Stimulated activated CD8-positive, alpha-beta memory T cell treated with anti-CD3 and anti-CD28 coated beads, Interleukin-12 subunit alpha, Interleukin-12 subunit beta, amount 100 ng/mL, for 4 hours (primary cell): ENCODE results near the gene GMDS.
A peak's percentile ranks its signal among the peaks of the same experiment; 100 is the strongest.

Source experiments
- DNase-seq: peaks from one replicate; pipeline ENCODE4 v3.0.0-alpha.2; 2020; ENCODE audit warnings: low read depth

The GMDS gene

DNA sequence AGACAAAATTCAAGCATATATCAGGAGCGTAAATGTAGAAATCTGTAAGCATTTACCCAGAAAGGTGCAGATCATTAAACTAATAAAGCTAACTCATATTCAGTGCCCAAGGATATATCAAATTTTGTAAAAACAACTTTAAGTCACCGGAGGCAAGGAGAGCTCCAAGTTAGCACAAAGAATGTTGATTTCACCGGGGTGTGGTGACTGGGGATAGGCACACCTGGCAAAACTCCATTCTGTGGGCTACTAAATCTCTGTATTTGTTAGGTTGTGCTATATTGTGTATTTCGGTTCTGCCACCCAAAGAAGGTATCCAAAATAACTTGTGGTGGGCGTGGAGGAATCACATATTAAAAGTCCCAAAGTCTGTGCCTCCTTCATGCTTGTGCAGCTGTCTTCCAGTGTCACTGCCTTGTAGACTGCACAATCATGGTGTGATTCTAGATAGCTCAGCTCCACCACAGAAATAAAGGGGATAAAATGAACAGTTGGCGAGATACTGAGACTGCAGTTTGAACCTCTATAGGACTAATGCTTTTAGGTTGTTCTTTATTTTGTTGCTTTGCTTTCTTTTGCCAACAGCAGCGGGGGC, 111.6 kb downstream of the GMDS start:
- DNase-seq = no peak

DNA sequence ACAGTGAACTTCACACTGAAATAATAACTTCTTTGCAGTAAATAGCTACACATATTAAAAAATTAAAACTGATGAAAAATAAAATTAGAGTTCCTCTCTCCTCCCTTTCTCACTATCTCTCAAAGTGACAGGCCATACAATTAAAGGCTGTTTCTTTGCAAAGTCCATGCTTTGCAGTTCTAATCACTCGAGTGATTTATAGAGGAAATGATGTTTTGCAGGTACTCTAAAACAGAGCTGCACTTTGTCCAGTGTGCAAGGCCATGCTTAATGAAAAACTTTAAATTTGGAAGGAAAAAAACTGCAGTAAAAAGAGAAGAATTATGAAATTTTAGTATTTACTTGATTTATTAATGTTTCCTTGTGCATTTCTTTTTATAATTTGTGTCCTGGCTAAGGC, 112.5 kb downstream of the GMDS start:
- DNase-seq = no peak

DNA sequence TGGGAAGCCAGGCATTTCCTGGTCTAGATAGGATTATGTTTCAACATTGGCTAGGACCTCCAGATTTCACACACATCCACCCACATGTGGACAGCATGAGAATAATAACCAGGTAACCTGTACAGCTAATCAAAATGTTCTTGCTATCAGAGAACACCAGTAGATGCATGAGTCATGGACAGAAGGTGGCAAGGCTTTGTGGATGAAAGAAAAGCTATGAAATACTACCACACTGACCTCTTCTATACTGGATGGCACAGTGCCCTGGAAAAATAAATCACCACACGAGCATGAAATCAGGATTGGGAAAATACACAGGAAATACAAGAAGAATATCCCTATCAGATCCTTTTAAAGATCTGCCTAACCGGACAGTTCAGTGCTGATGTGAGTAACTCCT, 113.0 kb downstream of the GMDS start:
- no peak for DNase-seq

DNA sequence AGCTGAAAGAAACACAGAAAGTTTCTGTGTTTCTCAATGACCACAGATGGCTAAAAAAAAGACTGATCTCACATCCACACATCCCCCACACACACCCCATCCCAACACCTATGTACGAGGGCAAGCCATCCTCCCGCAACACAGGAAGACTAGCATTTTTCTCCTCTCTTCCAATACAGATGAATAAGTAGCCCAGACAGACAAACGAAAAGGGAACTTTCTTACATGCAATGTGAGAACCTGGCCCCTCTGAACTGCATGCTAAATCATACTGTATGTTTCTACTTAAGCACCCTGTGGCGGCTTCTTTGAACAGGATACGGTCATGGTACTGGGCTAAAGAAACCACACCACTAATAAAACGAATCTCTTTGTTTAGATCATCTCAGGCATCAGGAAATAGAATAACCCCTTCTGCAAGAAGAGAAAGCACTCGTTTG, 116.2 kb downstream of the GMDS start:
- no peak for DNase-seq

DNA sequence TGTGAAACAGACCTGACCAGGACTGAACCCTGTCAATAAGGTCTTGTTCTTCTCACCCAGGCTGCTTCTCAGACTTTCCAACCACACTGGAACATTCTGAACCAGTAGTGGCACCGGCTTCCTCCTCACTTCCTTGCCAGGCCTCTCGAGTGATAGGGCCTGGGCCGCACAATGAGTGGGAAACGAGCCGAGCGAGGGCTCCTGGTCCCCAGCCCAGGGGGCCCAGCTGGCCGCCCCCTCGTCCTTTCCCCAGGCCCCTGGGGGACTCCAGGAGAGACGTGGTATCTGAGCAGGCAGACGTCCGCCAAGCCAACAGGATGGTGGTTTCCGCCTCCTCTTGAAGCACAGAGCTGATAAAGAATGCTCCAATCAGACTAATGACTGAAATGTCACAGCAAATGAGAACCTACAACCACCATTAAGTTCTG, 117.9 kb downstream of the GMDS start:
- peak; percentile 25 for DNase-seq

DNA sequence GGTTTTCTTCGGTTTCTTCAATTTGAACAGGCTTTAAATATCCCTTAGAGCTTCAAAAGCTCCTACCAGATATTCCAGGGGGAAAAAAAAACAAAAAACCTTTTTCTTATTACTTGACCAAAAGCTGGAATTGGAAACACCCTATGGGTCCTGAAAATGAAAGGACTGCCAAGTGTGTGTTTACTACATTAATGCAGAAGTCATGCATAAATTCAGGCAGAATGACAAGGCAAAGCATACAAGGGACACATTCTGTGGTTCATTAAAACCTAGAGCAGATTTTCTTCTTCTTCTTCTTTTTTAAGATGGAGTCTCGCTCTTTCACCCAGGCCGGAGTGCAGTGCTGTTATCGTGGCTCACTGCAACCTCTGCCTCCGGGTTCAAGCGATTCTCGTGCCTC, 119.1 kb downstream of the GMDS start:
- DNase-seq = no peak

DNA sequence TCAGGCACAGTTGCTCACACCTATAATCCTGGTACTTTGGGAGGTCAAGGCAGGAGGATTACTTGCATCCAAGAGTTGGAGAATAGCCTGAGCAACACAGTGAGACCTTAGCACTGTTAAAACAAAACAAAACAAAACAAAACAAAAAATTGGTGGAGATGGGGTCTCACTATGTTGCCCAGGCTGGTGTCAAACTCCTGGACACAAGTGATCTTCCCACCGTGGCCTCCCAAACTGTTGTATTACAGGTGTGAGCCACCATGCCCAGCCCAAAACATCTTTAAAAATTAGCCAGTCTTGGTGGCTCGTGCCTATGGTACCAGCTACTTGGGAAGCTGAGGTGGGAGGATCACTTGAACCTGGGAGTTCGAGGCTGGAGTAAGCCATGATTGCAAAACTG, 120.2 kb downstream of the GMDS start:
- DNase-seq = no peak

DNA sequence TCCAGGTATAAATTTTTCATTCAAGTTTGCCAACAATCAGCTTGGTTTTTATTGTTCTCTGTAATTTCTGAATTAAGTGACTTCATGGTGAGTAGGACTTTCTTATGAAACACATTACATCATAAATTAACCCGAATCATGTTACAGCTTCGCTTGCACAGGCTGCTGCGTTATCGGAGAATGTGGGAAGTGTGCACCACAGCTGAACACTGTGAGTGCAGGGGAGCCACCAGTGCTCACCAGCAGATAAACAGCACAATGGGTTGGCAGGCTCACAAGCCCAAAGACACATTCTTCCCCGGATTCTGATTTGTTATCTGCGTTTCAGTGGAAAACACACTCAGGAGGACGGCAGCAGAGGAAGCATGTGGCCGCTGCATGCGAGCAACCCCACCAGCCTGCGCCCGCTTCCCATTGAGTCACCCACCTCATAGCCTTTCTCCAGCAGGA, 121.1 kb downstream of the GMDS start:
- DNase-seq = no peak

DNA sequence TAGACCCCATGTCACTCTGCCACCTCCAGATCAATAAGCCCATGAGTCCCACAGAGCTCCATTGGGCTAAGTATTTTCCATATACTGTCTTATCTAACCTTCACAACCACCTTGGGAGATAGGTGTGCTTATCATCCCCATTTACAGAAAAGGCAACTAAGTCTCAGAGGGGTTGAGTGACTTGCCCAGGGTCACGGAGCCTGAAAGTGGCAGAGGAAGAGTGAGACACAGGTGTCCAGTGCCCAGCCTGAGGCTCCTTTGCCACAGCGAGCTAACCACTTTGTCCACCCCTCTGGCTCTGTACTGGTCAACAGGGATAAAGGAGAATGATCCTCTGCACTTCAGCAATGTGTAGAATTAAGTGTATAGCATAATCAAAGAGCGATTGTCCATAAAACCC, 124.5 kb downstream of the GMDS start:
- DNase-seq = no peak

DNA sequence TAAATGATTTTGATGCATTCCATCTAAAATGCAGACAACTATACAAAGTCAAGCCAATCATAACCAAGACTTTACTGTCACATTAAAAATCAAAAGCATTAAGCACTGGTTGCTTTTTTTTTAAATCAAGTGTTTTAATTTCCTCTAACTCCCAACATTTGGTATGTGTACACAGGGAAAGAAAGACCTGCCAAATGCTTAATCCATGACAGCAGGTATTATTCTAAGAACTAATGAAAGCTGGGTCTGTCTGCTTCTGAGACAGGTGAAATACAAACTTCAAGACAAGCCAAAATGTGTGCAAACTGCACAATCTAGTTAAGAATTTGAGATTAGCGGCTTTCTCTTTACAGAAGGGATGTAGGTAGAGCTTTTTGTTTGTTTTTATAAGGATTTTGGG, 126.1 kb downstream of the GMDS start:
- no peak for DNase-seq

DNA sequence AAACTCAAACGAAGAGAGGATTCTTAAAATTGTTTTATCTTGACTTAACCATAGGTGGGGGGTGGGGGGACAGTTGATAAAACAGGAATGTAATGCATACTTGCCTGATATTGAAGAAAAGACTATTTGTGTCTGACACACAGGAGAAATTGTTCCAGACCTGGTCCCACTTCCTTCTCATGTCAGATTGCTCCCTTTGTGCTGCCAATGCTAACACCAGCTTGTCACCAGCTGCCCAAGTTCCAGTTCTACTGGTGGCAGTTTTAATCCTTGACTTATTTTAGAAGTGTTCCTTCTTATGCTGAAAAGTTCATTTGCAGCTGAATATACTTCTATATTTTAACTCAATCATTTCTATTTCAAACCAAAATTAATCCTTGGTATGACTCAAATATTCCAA, 127.3 kb downstream of the GMDS start:
- DNase-seq = no peak

DNA sequence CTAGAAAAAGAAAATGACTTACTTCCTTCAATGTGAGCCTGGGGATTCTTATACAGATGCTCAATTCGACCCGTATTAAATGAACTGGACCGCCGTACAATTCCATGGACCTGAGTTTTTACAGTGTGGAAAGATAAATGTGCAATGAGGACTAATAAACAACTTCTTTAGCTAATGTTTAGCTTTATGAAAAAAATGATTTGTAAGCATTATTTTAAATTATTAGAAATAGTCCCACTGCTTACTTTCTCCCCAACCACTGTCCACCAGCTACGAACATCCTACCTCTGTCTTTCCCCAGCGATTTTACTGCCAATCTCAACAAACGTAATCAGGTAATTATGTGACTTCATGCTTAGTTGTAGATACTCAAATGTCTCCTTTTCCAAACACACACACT, 128.0 kb downstream of the GMDS start:
- DNase-seq = no peak

DNA sequence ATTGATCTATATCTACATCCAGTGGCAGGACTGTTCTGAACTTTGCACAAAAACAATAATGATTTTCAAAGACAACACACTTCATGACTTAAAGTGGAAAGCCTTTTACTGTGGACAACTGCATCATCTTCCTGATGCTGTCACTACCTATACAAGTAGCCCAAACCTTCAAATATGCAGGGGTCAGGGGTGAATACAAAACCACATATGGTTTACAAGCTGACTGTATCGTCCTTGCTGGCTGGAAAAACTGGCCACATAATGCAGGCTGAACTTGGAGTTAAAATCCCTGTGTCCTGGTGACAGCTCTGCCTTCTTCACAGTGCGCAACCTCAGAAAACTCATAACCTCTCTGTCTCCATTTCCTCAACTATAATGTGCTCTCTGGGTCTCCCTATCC, 128.9 kb downstream of the GMDS start:
- DNase-seq = no peak

DNA sequence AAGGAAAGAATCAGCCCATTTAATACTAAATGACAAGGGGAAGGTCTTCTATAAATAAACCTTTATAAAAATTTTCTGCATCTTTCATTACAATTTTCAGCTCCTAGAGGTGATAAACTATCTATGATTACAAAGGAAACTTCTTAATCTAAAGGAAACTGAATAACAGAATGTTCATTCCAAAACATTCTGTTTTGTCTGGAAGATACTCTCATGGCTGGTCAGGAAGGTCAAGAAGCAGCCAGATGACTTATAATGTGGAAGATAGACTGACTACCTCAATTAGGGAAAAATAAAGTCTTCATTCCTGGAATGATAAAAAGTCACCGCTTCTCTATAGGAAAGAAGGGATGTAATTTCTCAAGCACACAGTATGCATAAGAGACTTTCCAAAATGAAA, 131.3 kb downstream of the GMDS start:
- DNase-seq = no peak

DNA sequence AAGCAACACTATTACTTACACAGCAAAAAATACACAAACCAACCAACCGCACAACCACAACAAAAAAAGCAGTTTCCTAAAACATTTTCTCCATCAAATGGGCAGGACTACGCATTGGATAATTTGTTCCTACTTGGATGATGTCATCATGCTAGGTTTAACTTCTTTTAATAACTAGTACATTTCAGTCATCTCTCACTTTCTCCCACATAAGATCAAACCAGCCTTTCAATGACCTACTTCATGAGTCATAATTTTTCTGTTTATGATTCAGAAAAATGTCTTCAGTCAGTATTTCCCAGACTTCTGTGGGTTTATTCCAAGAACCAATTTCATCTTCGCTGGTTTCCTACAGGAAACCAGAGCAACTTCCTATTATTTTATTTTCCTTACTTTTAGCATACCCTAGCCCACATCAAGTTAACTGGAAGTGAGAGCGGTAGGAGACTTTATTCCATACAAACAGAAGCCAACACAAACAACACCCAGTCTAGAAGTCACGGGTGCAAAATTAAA, 134.2 kb downstream of the GMDS start:
- no peak for DNase-seq

DNA sequence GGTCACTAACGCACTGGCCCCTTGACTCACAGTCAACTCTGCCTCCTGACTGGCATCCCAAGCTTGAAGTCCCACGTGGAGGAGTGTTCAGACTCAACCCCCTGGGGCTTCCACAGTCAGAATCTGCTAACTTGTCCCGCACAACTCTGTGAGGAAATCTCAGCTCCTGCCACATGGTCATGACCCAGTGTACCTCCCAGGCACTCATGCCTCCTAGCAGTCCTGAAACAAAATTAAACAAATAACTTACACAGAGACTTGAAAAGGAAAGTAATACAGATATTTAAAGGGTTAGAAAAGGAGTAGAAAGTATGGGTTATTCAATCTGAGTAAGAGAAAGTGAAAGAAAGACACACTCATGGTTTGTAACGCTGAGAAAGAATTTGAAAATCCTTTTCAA, 134.9 kb downstream of the GMDS start:
- DNase-seq = no peak

DNA sequence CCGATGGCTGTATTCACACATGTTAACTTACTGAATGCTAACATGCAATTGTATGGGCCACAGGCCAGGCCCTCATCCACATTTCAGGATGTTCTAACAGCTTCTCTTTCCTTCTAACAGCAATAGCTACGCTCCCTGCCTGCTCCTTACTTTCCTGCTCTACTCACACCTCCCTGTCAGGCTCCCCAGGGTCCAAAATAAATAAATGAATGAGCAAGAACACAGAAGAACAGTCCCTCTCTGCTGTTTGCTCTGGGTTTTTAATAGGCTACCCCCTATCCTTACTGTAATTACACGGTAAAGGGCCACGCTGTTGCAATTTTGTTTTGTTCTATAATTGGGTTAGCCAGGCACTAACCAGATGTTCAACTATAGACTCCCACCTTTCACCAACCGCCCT, 135.6 kb downstream of the GMDS start:
- DNase-seq = no peak

DNA sequence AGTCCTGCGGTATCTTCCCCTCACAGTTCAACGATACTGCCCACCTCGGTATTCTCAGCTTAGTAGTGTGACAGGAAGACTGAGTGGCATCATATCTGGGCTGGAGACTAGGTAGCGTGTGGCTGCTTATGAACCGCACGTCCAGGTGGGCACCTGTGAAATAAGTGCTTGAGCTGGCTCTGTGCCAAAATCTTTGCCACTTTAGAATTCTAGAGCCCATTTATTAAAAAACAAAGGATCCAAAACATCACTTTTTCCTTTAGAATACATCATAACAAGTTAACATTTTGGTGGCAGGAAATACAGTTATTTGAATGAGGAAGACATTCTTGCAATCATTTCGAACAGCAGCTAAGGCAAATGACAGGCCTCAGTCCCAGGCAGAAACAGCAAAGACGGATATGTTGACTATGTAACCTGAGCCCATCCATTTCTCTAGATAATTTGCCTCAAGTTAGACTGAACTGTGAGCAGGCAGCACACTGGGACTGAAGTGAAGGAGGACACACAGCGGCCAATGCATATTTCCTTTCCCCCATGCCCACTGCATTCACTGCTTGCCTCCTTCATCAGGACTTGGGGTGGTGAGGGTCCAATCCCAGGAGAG, 136.6 kb downstream of the GMDS start:
- DNase-seq = no peak

DNA sequence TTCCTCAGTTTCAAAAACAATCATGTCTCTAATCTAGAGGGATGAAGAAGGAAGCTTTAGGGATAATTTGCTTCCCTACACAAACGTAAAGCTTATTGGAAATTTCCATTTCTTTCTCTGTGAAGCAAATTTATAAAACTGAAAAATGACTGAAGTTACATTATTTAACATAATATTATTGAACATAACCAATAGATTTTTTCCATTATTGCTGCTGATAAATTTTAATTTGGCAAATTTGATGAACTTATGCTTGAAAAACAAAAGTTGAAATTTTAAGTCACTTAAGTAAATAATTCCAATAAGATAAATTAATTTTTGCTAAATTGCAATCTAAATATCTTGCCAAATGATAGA, 140.9 kb downstream of the GMDS start:
- no peak for DNase-seq

DNA sequence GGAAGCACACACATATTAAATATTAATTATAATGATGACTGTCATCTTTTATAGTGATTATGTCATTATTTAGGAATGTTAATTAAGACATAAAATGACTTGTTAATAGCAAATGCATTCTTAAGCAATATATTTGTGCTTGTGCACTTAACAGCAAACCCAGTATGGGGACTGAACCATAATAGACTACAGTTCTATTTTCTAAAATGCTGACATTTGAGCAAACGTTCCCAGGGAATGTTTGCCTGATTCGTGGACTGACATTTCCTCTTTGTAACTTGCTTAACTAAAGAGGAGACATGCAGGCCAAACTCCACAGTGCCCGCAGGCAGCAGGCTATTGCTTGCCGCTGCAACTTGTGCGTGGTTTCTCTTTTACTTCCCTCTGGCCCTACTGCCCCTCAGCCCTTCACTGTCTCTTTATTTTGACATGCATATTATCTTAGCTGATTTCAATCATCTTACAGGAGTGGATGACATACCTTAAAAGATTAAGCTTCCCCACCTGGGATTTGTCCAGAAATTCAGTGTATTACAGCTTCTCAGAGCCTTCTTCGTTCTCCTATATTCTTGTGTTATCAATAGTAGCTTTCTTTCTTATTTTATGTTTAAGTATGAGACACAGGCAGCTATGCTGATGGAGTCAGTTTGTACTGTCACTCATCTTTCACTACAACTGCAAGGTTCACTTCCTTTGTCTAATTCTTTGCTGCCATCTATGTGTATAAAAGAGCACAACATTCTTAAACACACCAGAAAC, 141.5 kb downstream of the GMDS start:
- no peak for DNase-seq

DNA sequence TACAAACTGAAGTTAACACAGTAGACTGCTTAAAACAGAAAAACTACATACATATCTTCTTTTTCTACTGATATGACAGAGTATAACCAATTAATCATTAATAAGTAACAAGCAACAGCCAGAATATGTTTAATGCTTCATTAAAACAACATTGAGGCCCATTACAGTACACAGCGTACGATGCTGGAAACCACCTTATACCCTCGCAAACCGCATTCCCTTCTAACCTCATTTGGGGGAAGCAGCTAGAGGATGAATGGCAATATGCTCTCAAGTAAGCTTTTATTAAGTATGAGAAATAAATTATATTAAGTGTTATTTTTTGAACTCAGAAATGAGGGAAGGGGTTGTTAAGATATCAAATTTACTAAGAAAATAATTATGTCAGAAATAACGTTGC, 142.4 kb downstream of the GMDS start:
- no peak for DNase-seq

DNA sequence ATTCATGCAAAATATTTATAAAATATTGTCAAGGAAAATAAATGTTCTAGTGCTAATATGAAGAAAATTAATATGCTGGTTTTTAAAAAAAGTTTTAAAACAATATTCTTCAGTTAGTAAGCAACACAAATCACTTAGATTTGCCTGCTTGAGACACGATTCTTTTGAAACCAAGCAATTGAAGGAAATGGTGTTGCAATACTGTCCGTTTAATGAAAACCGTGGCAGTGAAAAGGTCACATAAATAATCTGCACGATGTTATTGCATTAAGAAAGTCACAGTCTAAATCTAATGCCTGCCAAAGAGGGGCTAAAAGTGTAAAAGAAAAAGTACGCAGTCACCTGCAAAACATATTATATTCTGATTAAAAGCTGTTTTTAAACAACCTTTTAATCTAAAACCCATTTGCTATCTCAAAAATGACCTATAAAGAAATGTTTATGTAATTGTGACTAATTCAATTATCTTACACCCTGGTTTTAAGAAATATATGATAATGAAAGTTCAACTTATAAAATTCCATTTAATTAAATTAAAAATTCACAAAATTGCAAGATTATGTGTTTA, 143.0 kb downstream of the GMDS start:
- no peak for DNase-seq

DNA sequence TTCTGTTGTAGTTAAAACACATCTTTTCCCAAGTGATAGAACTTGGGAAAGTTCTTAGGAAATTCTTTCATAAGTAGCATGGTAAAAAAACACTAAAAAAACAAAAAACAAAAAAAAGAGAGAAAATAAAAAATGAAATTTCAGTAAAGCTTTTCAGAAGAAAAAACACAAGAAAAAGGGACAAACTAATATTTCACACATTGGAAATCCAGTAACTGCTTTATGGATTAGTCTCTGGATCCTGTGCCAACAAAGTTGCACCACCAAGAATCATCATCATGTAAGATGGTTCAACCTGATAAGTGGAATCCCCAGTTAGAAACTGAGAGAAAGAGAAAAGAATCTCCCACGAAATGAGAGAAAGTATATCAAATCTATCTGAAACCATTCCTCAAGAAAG, 144.2 kb downstream of the GMDS start:
- DNase-seq = no peak
